ENCODE measurements around the gene ACACA.

The ACACA gene

GRCh38 chr17:37100231-37100630 is 306.4 kb downstream of the ACACA start:
- H3K36me3 ChIP-seq (ENCODE audit: control insufficient read depth in 2 of 2, insufficient read depth in 1 of 2, low read length in 2 of 2): peaks cover 38 to 53% of the 10 kb centered on the region in 2 experiments
- ChIA-PET CTCF (interaction anchor here (0.6 kb wide), 2 partner anchors 14 to 296 kb away, joined by 3 read pairs; no protein-coding TSS in a partner anchor), POLR2A (no interaction called here)

DNA sequence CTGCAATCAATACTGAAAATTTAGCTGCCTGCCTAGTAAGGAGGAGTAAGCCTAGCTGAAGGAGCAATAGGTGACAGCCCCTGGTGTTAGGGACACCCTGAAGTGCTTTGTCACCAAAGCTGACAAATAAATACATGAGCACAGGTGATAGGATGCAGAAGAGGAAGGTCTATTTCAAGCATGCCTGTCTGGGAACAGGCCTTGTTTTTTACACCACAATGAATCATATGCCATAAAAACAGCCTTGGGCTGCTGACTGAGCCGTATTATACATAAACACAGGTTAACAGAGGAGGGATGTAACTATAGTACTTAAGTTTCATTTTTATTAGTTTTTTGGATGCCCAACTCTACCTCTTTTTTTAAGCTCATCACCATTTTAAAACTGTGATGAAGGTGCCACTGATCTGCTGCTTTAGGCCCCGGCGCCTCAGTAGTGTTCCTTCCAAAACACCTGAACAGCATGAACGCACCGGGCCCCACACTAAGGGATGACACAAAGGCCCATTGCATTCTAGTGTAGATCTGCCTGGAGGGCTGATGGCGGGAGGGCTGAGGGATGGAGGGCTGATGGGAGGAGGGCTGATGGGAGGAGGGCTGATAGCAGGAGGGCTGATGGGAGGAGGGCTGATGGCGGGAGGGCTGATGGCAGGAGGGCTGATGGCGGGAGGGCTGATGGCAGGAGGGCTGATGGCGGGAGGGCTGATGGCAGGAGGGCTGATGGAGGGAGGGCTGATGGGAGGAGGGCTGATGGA is 307.5 kb downstream of the ACACA start:
- Histone ChIP-seq H3K4me1 (ENCODE audit: control insufficient read depth, insufficient read depth, low read length) (no peaks in the 10 kb centered on the region), H3K4me3 (ENCODE audit: low read depth, low read length) (no peak overlapping the region), H3K9me3 (ENCODE audit: control insufficient read depth, insufficient read depth, low read depth, low read length) (no peaks in the 10 kb centered on the region), H3K36me3 (ENCODE audit: control insufficient read depth in 2 of 2, insufficient read depth in 1 of 2, low read length in 2 of 2) (peaks cover 34 to 57% of the 10 kb centered on the region in 2 experiments), H3K27ac (ENCODE audit: extremely low read depth, low read depth, low read length) (no peak overlapping the region)
- ChIA-PET POLR2A (no interaction called here), CTCF (no interaction called here)
- TF ChIP-seq ZNF518A (tag by site-specific recombination; conservative IDR thresholded peaks at IDR 0.05; ENCODE audit: low read depth): no peak
- TF ChIP-seq GLI2 (tag by site-specific recombination; IDR thresholded peaks at IDR 0.05; ENCODE audit: borderline replicate concordance, low read depth): no peak
- peak; percentile 64 for TF ChIP-seq ZBTB8A (tag by site-specific recombination; IDR thresholded peaks at IDR 0.05)

More at GRCh38 chr17:37100231-37100630, 306.4 kb downstream of the ACACA start:
- no peak overlapping the region for H3K27ac ChIP-seq (ENCODE audit: extremely low read depth, low read depth, low read length)
- TF ChIP-seq ZNF510 (tag by site-specific recombination; IDR thresholded peaks at IDR 0.05; ENCODE audit: insufficient replicate concordance) (no peak), ZIC2 (tag by site-specific recombination; IDR thresholded peaks at IDR 0.05) (no peak), KLF16 (tag by site-specific recombination; IDR thresholded peaks at IDR 0.05) (no peak), ZSCAN4 (tag by site-specific recombination; IDR thresholded peaks at IDR 0.05) (no peak), ZNF670 (tag by site-specific recombination; IDR thresholded peaks at IDR 0.05; ENCODE audit: low read depth) (no peak), ZNF239 (tag by site-specific recombination; IDR thresholded peaks at IDR 0.05) (no peak), GLI2 (tag by site-specific recombination; IDR thresholded peaks at IDR 0.05; ENCODE audit: borderline replicate concordance, low read depth) (no peak)
- TF ChIP-seq, protein P1, sequence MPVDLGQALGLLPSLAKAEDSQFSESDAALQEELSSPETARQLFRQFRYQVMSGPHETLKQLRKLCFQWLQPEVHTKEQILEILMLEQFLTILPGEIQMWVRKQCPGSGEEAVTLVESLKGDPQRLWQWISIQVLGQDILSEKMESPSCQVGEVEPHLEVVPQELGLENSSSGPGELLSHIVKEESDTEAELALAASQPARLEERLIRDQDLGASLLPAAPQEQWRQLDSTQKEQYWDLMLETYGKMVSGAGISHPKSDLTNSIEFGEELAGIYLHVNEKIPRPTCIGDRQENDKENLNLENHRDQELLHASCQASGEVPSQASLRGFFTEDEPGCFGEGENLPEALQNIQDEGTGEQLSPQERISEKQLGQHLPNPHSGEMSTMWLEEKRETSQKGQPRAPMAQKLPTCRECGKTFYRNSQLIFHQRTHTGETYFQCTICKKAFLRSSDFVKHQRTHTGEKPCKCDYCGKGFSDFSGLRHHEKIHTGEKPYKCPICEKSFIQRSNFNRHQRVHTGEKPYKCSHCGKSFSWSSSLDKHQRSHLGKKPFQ (tag by site-specific recombination; IDR thresholded peaks at IDR 0.05): no peak
- no peak overlapping the region for H3K4me3 ChIP-seq (ENCODE audit: low read depth, low read length)
- H3K4me1 ChIP-seq (ENCODE audit: control insufficient read depth, insufficient read depth, low read length): no peaks in the 10 kb centered on the region
- no peaks in the 10 kb centered on the region for H3K9me3 ChIP-seq (ENCODE audit: control insufficient read depth, insufficient read depth, low read depth, low read length)

GRCh38 chr17:37098152-37098551 is 308.5 kb downstream of the ACACA start:
- CTCF ChIA-PET: no interaction called here
- Histone ChIP-seq H3K9me3 (ENCODE audit: control insufficient read depth, insufficient read depth, low read depth, low read length) (no peaks in the 10 kb centered on the region), H3K27ac (ENCODE audit: extremely low read depth, low read depth, low read length) (no peak overlapping the region), H3K4me1 (ENCODE audit: control insufficient read depth, insufficient read depth, low read length) (no peaks in the 10 kb centered on the region), H3K36me3 (ENCODE audit: control insufficient read depth in 2 of 2, insufficient read depth in 1 of 2, low read length in 2 of 2) (peaks cover 35 to 57% of the 10 kb centered on the region in 2 experiments), H3K4me3 (ENCODE audit: low read depth, low read length) (no peak overlapping the region)
- POLR2A ChIA-PET: no interaction called here
- no peak for TF ChIP-seq ZNF433 (tag by site-specific recombination; IDR thresholded peaks at IDR 0.05; ENCODE audit: low read depth)
- TF ChIP-seq ZNF366 (tag by site-specific recombination; conservative IDR thresholded peaks at IDR 0.05): no peak
- TF ChIP-seq, protein P2, sequence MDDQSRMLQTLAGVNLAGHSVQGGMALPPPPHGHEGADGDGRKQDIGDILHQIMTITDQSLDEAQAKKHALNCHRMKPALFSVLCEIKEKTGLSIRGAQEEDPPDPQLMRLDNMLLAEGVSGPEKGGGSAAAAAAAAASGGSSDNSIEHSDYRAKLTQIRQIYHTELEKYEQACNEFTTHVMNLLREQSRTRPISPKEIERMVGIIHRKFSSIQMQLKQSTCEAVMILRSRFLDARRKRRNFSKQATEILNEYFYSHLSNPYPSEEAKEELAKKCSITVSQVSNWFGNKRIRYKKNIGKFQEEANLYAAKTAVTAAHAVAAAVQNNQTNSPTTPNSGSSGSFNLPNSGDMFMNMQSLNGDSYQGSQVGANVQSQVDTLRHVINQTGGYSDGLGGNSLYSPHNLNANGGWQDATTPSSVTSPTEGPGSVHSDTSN (CRISPR knock-in tag; IDR thresholded peaks at IDR 0.05): no peak
- no peak for TF ChIP-seq ZNF157 (tag by site-specific recombination; IDR thresholded peaks at IDR 0.05)
- TF ChIP-seq PRDM1 (tag by site-specific recombination; IDR thresholded peaks at IDR 0.05): no peak
- no peak for TF ChIP-seq GFI1B (tag by site-specific recombination; IDR thresholded peaks at IDR 0.05)
- TF ChIP-seq, protein P3, sequence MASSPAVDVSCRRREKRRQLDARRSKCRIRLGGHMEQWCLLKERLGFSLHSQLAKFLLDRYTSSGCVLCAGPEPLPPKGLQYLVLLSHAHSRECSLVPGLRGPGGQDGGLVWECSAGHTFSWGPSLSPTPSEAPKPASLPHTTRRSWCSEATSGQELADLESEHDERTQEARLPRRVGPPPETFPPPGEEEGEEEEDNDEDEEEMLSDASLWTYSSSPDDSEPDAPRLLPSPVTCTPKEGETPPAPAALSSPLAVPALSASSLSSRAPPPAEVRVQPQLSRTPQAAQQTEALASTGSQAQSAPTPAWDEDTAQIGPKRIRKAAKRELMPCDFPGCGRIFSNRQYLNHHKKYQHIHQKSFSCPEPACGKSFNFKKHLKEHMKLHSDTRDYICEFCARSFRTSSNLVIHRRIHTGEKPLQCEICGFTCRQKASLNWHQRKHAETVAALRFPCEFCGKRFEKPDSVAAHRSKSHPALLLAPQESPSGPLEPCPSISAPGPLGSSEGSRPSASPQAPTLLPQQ (tag by site-specific recombination; IDR thresholded peaks at IDR 0.05): no peak
- no peak for TF ChIP-seq ZNF324 (tag by site-specific recombination; IDR thresholded peaks at IDR 0.05)
- TF ChIP-seq ZNF350 (tag by site-specific recombination; IDR thresholded peaks at IDR 0.05): no peak
- TF ChIP-seq ZNF530 (tag by site-specific recombination; IDR thresholded peaks at IDR 0.05; ENCODE audit: low read depth): no peak
- no peak for TF ChIP-seq ZSCAN23 (tag by site-specific recombination; IDR thresholded peaks at IDR 0.05)

Data from HEK293 (cell line).